ENCODE data around the gene E2F4. TPM values are rescaled to one million over a fixed set of nuclear protein-coding genes. Genes with fewer than 3 reads are reported as not detected.

E2F4 gene
- total RNA-seq, 1 experiment from 2014 or later = 96.0 TPM

DNA sequence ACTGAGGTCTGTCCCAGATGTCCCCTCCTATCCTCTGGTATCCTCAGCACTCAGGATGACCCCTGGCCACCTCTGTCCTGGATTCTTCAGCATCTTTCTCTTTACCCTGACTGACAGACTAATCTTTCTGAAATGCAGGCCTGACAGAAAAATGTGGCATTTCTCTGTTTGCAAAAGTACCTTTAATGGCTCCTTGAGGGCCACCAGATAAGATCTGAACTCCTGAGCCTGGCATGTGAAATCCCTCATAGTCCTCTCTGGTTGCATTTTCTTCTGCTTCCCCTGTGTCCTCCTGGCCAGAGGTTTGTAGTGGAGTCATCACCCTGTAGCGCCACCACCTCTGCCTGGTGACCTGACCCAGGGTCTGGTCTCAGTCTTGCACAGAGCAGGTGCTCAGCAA is 4.9 kb downstream of the E2F4 start:
- no TSS peak for BruUV-seq (replicated peaks)
- CTCF ChIA-PET = no interaction called here
- POLR2A ChIA-PET (ENCODE audit: low non-redundant PET) = interaction anchor here (0.6 kb wide), 1 partner anchor 12 kb away, joined by 3 read pairs; no protein-coding TSS in a partner anchor

DNA sequence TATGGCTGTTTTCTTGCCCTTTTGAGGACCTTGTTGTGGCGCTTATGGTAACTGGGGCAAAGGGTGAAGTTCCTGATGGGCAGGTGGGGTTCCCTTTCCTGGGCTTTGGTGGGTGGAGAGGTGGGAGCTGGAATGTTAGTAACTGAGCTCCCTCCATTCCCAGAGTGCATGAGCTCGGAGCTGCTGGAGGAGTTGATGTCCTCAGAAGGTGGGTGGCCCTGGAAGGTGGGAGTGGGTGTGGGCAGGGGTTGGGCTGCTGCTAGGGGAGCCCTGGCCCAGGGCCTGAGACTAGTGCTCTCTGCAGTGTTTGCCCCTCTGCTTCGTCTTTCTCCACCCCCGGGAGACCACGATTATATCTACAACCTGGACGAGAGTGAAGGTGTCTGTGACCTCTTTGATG is 5.7 kb downstream of the E2F4 start:
- ChIA-PET CTCF (interaction anchor here (0.7 to 0.9 kb wide), 2 partner anchors 67 to 230 kb away, joined by 3 to 4 read pairs; no protein-coding TSS in a partner anchor), POLR2A (ENCODE audit: low non-redundant PET) (interaction anchor here (0.5 kb wide), 1 partner anchor 126 kb away, joined by 3 read pairs; no protein-coding TSS in a partner anchor)
- intact Hi-C loops (cut with micrococcal nuclease; ENCODE audit: unreplicated experiment) = no loop called here
- Histone ChIP-seq H3K4me1 (ENCODE audit: insufficient read depth, low read length, poor library complexity, severe bottlenecking) (peaks cover 13% of the 10 kb centered on the region), H3K27me3 (replicated peaks; ENCODE audit: insufficient read depth, low read depth, low read length, poor library complexity) (no peaks in the 10 kb centered on the region), H3K27ac (ENCODE audit: low read depth, low read length, poor library complexity, severe bottlenecking) (no peak overlapping the region), H3K36me3 (ENCODE audit: insufficient read depth, low read length, poor library complexity, severe bottlenecking) (peaks cover 67% of the 10 kb centered on the region), H3K4me3 (ENCODE audit: low read depth, low read length, poor library complexity, severe bottlenecking) (no peak overlapping the region), H3K9me3 (ENCODE audit: low read depth, low read length, poor library complexity, severe bottlenecking) (no peaks in the 10 kb centered on the region)
- no peak for DNase-seq (ENCODE audit: low spot score)
- TF ChIP-seq, protein P1, sequence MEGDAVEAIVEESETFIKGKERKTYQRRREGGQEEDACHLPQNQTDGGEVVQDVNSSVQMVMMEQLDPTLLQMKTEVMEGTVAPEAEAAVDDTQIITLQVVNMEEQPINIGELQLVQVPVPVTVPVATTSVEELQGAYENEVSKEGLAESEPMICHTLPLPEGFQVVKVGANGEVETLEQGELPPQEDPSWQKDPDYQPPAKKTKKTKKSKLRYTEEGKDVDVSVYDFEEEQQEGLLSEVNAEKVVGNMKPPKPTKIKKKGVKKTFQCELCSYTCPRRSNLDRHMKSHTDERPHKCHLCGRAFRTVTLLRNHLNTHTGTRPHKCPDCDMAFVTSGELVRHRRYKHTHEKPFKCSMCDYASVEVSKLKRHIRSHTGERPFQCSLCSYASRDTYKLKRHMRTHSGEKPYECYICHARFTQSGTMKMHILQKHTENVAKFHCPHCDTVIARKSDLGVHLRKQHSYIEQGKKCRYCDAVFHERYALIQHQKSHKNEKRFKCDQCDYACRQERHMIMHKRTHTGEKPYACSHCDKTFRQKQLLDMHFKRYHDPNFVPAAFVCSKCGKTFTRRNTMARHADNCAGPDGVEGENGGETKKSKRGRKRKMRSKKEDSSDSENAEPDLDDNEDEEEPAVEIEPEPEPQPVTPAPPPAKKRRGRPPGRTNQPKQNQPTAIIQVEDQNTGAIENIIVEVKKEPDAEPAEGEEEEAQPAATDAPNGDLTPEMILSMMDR (conservative IDR thresholded peaks at IDR 0.05; ENCODE audit: low read depth, low read length) = no peak
- no peak for TF ChIP-seq EZH2 (IDR thresholded peaks at IDR 0.05; ENCODE audit: borderline replicate concordance, low read depth, low read length, poor library complexity, severe bottlenecking)
- no TSS peak for BruUV-seq (replicated peaks)

More for the DNA sequence above, 4.9 kb downstream of the E2F4 start:
- Histone ChIP-seq H3K27me3 (replicated peaks; ENCODE audit: insufficient read depth, low read depth, low read length, poor library complexity) (no peaks in the 10 kb centered on the region), H3K36me3 (ENCODE audit: insufficient read depth, low read length, poor library complexity, severe bottlenecking) (peaks cover 59% of the 10 kb centered on the region), H3K4me1 (ENCODE audit: insufficient read depth, low read length, poor library complexity, severe bottlenecking) (peaks cover 14% of the 10 kb centered on the region), H3K27ac (ENCODE audit: low read depth, low read length, poor library complexity, severe bottlenecking) (no peak overlapping the region), H3K9me3 (ENCODE audit: low read depth, low read length, poor library complexity, severe bottlenecking) (no peaks in the 10 kb centered on the region), H3K4me3 (ENCODE audit: low read depth, low read length, poor library complexity, severe bottlenecking) (no peak overlapping the region)
- TF ChIP-seq EZH2 (IDR thresholded peaks at IDR 0.05; ENCODE audit: borderline replicate concordance, low read depth, low read length, poor library complexity, severe bottlenecking) = no peak
- TF ChIP-seq, protein P1 (conservative IDR thresholded peaks at IDR 0.05; ENCODE audit: low read depth, low read length) = no peak
- no peak for DNase-seq (ENCODE audit: low spot score)
- intact Hi-C loops (cut with micrococcal nuclease; ENCODE audit: unreplicated experiment) = no loop called here

GRCh38 chr16:67198238-67198734 is 6.3 kb downstream of the E2F4 start:
- H3K4me1 ChIP-seq (ENCODE audit: insufficient read depth, low read length, poor library complexity, severe bottlenecking) = peaks cover 8% of the 10 kb centered on the region
- no peaks in the 10 kb centered on the region for H3K9me3 ChIP-seq (ENCODE audit: low read depth, low read length, poor library complexity, severe bottlenecking)
- no TSS peak for BruUV-seq (replicated peaks)
- no peaks in the 10 kb centered on the region for H3K27me3 ChIP-seq (replicated peaks; ENCODE audit: insufficient read depth, low read depth, low read length, poor library complexity)
- ChIA-PET CTCF (interaction anchor here (0.6 to 0.9 kb wide), 3 partner anchors 13 to 230 kb away, joined by 3 to 4 read pairs (median 3); no protein-coding TSS in a partner anchor), POLR2A (ENCODE audit: low non-redundant PET) (interaction anchor here (0.5 kb wide), 1 partner anchor 127 kb away, joined by 3 read pairs; no protein-coding TSS in a partner anchor)
- H3K36me3 ChIP-seq (ENCODE audit: insufficient read depth, low read length, poor library complexity, severe bottlenecking) = peaks cover 68% of the 10 kb centered on the region
- intact Hi-C loops (cut with micrococcal nuclease; ENCODE audit: unreplicated experiment) = no loop called here
- peak; percentile 76 for DNase-seq (ENCODE audit: low spot score)
- H3K4me3 ChIP-seq (ENCODE audit: low read depth, low read length, poor library complexity, severe bottlenecking) = no peak overlapping the region
- TF ChIP-seq, protein P1 (conservative IDR thresholded peaks at IDR 0.05; ENCODE audit: low read depth, low read length) = peak; percentile 83
- TF ChIP-seq EZH2 (IDR thresholded peaks at IDR 0.05; ENCODE audit: borderline replicate concordance, low read depth, low read length, poor library complexity, severe bottlenecking) = no peak
- H3K27ac ChIP-seq (ENCODE audit: low read depth, low read length, poor library complexity, severe bottlenecking) = no peak overlapping the region

Data from A673 (cell line).